ENCODE data around the gene HNRNPU.
A peak's percentile ranks its signal among the peaks of the same experiment; 100 is the strongest.

The HNRNPU gene

DNA sequence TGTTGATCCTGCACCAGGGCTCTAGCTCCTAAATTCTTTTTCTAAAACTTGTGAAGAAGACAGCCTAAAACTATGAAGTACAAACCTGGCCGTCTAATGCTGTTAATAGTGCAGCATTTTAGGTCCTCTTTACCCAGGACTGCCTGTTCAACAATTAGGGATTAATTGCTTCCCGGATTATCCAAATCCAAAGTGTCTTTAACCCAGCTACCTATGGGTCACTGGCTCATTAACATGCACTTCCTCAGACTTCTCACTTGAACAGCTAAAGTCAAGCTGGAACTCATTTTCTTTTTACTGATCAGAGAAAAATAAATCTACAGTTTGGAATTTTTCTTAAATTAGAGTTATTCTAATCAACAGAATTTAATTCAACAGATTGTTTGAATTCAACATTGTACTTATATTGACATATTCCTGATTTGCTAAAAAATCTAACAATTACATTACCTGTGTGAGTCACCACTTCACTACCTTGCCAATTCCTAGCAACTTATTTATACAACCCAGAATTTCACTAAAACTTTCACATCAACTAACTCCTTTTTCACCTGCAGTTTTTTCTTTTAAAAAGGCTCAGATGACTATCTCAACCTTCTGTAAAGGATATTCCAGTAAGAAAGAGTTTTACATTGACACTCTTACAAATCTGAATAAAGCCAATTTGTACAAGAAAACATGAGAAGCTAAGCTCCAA is 3.3 kb downstream of the HNRNPU start:
- Mint-ChIP-seq H3K36me3 (ENCODE audit: insufficient read depth) (peaks cover 81% of the 10 kb centered on the region), H3K4me1 (peaks cover 64% of the 10 kb centered on the region), H3K27ac (ENCODE audit: low read depth) (peak overlapping the region; percentile 97), H3K27me3 (no peaks in the 10 kb centered on the region), H3K4me3 (peak overlapping the region; percentile 92), H3K9me3 (no peaks in the 10 kb centered on the region)
- DNase-seq (ENCODE audit: low spot score in 2 of 2) (no peak), ATAC-seq (replicated peaks; ENCODE audit: extremely low read depth, poor library complexity, severe bottlenecking) (no peak)

DNA sequence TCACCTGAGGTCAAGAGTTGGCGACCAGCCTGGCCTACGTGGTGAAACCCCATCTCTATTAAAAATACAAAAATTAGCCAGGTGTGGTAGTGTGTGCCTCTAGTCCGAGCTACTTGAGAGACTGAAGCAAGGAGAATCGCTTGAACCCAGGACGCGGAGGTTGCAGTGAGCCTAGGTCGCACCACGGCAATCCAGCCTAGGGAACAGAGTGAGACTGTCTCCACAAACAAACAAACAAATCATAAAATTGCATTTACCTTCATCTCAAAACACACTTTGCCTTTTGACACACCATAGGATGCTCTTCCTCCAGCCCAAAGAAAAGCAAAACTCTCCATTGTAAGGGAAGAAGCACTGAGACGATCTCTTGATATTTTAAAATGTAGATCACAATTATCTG is 4.3 kb downstream of the HNRNPU start:
- no peaks in the 10 kb centered on the region for H3K27me3 Mint-ChIP-seq

DNA sequence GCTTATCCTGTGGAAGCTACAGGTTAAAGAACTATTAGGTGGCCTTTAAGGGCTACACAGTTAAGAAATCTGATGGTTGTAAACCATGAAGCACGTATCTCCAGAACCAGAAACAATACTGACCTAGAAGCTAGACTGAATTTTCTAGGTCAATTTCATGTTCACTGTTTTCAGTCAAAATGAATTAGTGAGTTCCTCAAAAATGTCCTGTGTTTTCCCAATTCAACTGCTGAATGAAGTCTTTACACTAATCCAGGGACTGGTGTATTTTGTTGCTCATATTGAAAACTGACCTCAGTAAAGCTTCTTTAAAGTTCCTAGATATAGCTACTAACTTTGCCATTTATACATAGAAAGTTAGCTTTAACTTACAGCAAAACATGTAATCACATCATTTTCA is 6.0 kb downstream of the HNRNPU start:
- ATAC-seq (replicated peaks; ENCODE audit: extremely low read depth, poor library complexity, severe bottlenecking) = no peak
- Mint-ChIP-seq H3K27me3 (no peaks in the 10 kb centered on the region), H3K36me3 (ENCODE audit: insufficient read depth) (peaks cover 89% of the 10 kb centered on the region), H3K4me3 (no peak overlapping the region), H3K27ac (ENCODE audit: low read depth) (no peak overlapping the region), H3K9me3 (no peaks in the 10 kb centered on the region), H3K4me1 (peaks cover 79% of the 10 kb centered on the region)
- no peak for DNase-seq (ENCODE audit: low spot score in 2 of 2)

More for the DNA sequence above, 4.3 kb downstream of the HNRNPU start:
- H3K4me3 Mint-ChIP-seq = peak overlapping the region; percentile 92
- H3K27ac Mint-ChIP-seq (ENCODE audit: low read depth) = peak overlapping the region; percentile 97
- H3K9me3 Mint-ChIP-seq = no peaks in the 10 kb centered on the region
- peaks cover 72% of the 10 kb centered on the region for H3K4me1 Mint-ChIP-seq
- H3K36me3 Mint-ChIP-seq (ENCODE audit: insufficient read depth) = peaks cover 88% of the 10 kb centered on the region
- ATAC-seq (replicated peaks; ENCODE audit: extremely low read depth, poor library complexity, severe bottlenecking) (no peak), DNase-seq (ENCODE audit: low spot score in 2 of 2) (no peak)

DNA sequence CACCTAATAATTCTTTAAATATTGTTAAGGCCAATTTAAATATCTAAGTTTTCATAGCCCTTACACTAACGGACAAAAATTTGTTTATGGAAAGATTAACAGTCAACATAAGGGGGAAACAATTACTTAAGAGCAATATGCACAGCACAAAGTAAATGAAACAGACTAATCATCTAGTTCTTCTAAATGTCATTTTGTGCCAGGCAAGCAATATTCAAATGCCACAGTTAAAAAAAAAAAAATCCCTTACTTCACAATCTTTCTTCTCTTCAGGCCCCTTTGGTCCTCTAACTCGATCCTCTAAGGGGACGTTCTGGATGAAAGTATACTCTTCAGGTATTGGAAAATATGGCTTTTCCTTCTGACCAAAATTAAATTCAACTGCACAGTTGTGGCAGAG is 6.6 kb downstream of the HNRNPU start:
- no peaks in the 10 kb centered on the region for H3K9me3 Mint-ChIP-seq
- H3K27ac Mint-ChIP-seq (ENCODE audit: low read depth) = no peak overlapping the region
- DNase-seq (ENCODE audit: low spot score in 2 of 2) (no peak), ATAC-seq (replicated peaks; ENCODE audit: extremely low read depth, poor library complexity, severe bottlenecking) (no peak)
- no peaks in the 10 kb centered on the region for H3K27me3 Mint-ChIP-seq
- peaks cover 85% of the 10 kb centered on the region for H3K36me3 Mint-ChIP-seq (ENCODE audit: insufficient read depth)
- no peak overlapping the region for H3K4me3 Mint-ChIP-seq
- peaks cover 78% of the 10 kb centered on the region for H3K4me1 Mint-ChIP-seq

DNA sequence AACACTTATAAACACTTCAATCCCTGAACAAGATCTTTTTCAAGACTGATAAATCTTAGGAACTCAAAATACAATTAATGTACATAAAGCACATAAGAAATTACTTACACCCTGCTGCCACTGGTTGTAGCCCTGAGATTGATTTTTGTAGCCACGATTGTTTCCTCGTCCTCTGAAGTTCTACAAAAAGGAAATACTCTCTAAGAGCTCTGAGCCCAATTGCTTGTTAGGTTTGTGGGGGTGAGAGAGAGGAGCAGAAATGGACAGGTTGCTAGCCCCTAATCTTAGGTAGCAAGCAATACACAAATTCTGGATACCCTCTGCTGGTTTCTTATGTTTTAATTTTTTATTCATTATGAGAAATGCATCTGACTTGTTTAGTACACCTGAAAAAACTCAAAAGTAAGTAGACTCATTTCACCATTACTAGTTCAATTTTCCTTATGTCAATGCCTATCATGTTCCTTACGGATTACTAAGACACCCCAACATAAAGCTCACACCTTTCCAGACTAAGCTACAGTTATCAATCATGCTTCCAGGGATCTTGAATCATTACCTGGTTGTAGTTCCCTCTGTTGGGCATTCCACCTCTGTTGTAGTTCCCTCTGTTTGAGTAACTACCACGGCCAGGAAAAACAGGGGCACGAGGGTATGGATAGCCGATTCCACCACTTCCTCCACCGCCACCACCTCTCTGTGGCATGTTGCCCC is 9.3 kb downstream of the HNRNPU start:
- no peak for ATAC-seq (replicated peaks; ENCODE audit: extremely low read depth, poor library complexity, severe bottlenecking)
- H3K4me1 Mint-ChIP-seq = peaks cover 63% of the 10 kb centered on the region
- H3K9me3 Mint-ChIP-seq = no peaks in the 10 kb centered on the region
- no peaks in the 10 kb centered on the region for H3K27me3 Mint-ChIP-seq
- H3K36me3 Mint-ChIP-seq (ENCODE audit: insufficient read depth) = peaks cover 78% of the 10 kb centered on the region
- H3K27ac Mint-ChIP-seq (ENCODE audit: low read depth) = peak overlapping the region; percentile 52
- H3K4me3 Mint-ChIP-seq = peak overlapping the region; percentile 14
- DNase-seq (ENCODE audit: low spot score in 2 of 2) = no peak

DNA sequence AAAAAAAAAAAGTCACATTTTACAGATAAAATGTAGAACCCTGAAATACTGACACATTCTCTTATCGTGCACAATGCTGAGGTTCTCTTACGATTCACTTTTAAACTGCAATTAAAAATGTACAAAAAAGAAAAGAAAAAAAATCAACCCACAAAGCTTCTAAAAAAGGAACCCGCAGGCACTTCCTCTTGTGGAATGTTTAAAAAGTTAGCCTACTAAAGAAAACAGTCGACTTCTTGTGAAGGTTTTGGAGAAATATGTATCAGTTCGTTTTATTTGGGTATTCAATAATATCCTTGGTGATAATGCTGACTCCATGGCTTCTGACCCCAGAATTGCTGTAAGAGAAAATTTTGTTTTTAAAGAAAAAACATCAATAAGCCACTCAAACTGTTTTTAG is 10.2 kb downstream of the HNRNPU start:
- Mint-ChIP-seq H3K4me3 (peak overlapping the region; percentile 14), H3K36me3 (ENCODE audit: insufficient read depth) (peaks cover 77% of the 10 kb centered on the region), H3K4me1 (peaks cover 61% of the 10 kb centered on the region), H3K27ac (ENCODE audit: low read depth) (peak overlapping the region; percentile 61), H3K9me3 (no peaks in the 10 kb centered on the region), H3K27me3 (no peaks in the 10 kb centered on the region)
- ATAC-seq (replicated peaks; ENCODE audit: extremely low read depth, poor library complexity, severe bottlenecking) (no peak), DNase-seq (ENCODE audit: low spot score in 2 of 2) (no peak)

DNA sequence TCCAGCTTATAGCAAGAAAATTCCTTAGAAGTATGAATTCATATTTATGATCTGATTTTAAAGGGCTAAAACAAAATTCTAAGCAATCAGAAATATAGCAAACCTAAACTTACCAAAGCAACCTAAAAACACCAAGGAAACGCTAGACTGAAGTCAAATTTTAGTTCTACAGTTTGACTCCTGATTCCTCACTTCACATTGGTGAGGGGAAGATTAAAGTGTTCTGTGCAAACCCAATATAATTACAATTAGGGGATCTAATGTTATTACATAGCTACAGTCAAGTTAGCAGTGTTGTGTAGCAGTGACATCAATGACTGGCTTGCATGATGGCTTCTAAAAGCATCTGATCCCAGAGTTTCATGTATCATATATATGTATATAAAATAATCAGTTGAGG is 11.6 kb downstream of the HNRNPU start:
- no peak for ATAC-seq (replicated peaks; ENCODE audit: extremely low read depth, poor library complexity, severe bottlenecking)
- H3K9me3 Mint-ChIP-seq = no peaks in the 10 kb centered on the region
- H3K4me3 Mint-ChIP-seq = no peak overlapping the region
- peaks cover 63% of the 10 kb centered on the region for H3K4me1 Mint-ChIP-seq
- DNase-seq (ENCODE audit: low spot score in 2 of 2) = no peak
- H3K27ac Mint-ChIP-seq (ENCODE audit: low read depth) = peak overlapping the region; percentile 87
- H3K36me3 Mint-ChIP-seq (ENCODE audit: insufficient read depth) = peaks cover 74% of the 10 kb centered on the region
- no peaks in the 10 kb centered on the region for H3K27me3 Mint-ChIP-seq

DNA sequence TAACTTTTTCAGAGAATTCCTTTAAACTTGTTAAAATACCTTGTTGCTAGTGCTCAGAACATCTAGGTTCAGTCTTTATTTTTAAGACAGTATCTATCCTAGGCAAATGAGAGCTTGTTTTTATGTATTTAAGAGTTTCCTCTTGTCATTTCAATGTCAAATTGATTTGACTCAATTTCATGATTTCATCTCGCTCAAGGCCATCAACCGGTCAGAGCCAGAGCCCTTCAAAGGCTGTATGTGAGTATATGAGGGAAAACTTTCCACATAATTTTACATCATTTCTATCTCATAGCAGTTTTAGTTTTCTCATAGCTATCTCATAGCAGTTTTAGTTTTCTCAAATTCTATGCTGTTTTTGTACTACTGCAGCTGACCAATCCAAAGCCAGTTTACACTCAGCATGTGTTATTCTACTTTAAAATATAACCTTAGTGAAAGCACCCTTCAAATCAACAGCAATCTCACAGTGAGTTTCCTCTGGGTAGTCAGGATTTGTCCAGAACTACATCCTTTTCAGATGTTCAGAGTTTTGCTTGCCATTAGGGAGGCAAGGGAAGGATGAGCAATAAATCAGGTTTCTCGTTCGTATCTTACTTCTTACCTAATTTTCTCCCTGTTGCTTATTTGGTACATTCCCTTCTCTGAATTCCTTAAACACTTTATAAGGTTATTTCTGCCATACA is 12.7 kb downstream of the HNRNPU start:
- H3K36me3 Mint-ChIP-seq (ENCODE audit: insufficient read depth) = peaks cover 71% of the 10 kb centered on the region
- H3K4me1 Mint-ChIP-seq = peaks cover 61% of the 10 kb centered on the region
- DNase-seq (ENCODE audit: low spot score in 2 of 2) = no peak

DNA sequence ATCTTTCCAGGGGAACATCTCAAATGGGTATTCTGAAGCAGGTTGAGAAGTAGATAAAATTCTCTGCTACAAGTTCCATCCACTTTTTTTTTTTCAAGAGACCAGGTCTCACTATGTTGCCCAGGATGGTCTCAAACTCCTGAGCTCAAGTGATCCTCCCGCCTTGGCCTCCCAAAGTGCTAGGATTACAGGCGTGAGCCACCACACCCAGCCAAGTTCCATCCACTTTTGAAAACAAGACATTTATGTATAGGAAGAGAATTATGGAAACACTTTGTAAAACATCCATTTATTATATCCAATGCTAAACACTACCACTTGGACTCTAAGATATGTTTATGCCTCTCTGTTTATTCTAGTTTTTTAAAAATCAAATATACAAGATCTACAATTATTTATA is 13.4 kb downstream of the HNRNPU start:
- Mint-ChIP-seq H3K9me3 (no peaks in the 10 kb centered on the region), H3K4me3 (no peak overlapping the region), H3K27me3 (no peaks in the 10 kb centered on the region), H3K36me3 (ENCODE audit: insufficient read depth) (peaks cover 71% of the 10 kb centered on the region), H3K27ac (ENCODE audit: low read depth) (peak overlapping the region; percentile 87), H3K4me1 (peaks cover 61% of the 10 kb centered on the region)
- DNase-seq (ENCODE audit: low spot score in 2 of 2) (no peak), ATAC-seq (replicated peaks; ENCODE audit: extremely low read depth, poor library complexity, severe bottlenecking) (no peak)

More for the DNA sequence above, 12.7 kb downstream of the HNRNPU start:
- Mint-ChIP-seq H3K9me3 (no peaks in the 10 kb centered on the region), H3K27ac (ENCODE audit: low read depth) (peak overlapping the region; percentile 87), H3K27me3 (no peaks in the 10 kb centered on the region), H3K4me3 (no peak overlapping the region)
- ATAC-seq (replicated peaks; ENCODE audit: extremely low read depth, poor library complexity, severe bottlenecking) = no peak

DNA sequence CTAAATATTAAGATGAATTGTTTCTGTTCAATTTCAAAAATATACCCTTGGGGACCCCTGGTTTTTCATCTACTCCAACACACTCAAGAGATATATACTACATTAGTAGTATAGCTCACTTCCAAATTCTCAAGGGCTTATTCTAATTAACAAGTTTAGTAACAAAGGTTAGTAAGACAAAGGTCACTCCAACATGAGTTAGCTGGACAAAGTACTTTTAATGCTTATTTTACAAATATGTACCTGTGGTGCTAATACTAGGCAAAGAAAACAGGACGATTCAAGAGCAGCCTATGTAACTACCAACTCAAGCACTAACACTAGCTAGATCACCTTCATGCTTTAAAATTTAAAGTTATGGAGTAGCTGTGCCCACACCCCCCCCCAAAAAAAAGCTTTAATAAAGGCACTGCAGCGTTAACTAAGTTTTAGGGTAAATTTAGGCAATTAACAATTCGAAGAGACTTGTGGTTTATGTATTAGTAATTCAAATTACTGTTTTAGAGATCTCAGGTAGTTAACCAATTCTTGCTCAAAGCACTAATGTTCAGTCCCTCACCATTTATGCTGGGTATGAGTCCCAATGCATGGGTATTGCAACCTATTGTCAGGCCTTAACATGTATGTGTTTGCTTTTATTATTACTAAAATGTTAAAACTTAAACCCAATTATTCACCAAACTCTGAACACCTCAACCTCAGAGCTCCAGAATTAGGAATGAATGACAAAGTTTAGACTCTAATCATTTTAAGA is 14.1 kb downstream of the HNRNPU start:
- Mint-ChIP-seq H3K36me3 (ENCODE audit: insufficient read depth) (peaks cover 71% of the 10 kb centered on the region), H3K4me1 (peaks cover 57% of the 10 kb centered on the region), H3K9me3 (no peaks in the 10 kb centered on the region), H3K4me3 (no peak overlapping the region), H3K27ac (ENCODE audit: low read depth) (peak overlapping the region; percentile 73), H3K27me3 (no peaks in the 10 kb centered on the region)
- no peak for DNase-seq (ENCODE audit: low spot score in 2 of 2)
- no peak for ATAC-seq (replicated peaks; ENCODE audit: extremely low read depth, poor library complexity, severe bottlenecking)

DNA sequence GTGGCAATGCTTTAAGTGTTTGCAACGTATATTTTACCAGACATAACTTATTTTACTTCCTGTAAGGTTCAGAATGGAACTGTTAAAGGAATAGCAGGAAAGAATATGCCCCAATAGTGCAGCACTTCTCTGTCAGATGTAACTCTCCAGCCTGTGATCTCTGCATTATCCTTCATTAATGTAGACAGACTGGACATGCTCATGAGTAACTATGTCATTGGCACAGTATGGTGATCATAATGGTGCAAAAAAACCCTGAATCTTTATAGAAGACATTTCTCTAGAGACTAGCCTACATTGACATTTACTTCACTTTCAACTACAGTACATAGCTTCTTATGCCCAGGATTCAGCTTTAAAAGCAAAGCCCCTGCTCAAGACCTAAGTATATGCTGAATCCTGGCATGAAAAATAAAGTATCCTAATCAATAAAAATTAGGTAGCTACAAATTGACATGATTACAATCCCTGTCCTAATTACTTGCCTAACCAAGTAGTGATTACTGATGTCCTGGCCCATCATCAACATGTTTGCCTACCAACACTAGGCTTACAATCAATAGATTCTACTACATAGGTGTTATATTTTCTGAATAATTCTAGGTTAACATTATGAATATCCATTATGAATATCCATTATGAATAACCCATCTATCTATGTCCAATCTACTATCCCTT is 15.0 kb downstream of the HNRNPU start:
- Mint-ChIP-seq H3K27ac (ENCODE audit: low read depth) (peak overlapping the region; percentile 73), H3K36me3 (ENCODE audit: insufficient read depth) (peaks cover 70% of the 10 kb centered on the region), H3K4me1 (peaks cover 53% of the 10 kb centered on the region), H3K9me3 (no peaks in the 10 kb centered on the region), H3K4me3 (no peak overlapping the region), H3K27me3 (no peaks in the 10 kb centered on the region)
- ATAC-seq (replicated peaks; ENCODE audit: extremely low read depth, poor library complexity, severe bottlenecking) (no peak), DNase-seq (ENCODE audit: low spot score in 2 of 2) (no peak)

DNA sequence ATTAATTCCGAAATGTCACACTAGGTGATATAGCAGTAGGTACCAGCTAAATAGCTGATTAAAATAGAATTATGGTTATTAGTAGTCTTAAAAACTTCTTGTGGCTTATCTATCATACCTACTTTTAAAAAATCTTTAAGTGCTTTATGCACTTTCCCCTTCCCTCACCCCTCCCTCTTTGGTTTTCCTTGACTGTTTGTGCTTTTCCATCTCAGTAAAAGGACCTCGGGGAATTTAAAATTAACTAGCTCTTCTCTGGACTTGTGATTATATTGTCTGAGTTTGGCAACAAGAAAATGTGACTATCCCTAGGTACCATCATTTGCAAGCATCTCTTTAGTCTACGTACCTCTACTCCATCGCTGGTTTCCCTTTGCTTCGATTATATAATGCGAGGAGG is 17.7 kb downstream of the HNRNPU start:
- peaks cover 70% of the 10 kb centered on the region for H3K36me3 Mint-ChIP-seq (ENCODE audit: insufficient read depth)
- ATAC-seq (replicated peaks; ENCODE audit: extremely low read depth, poor library complexity, severe bottlenecking) (no peak), DNase-seq (ENCODE audit: low spot score in 2 of 2) (no peak)
- no peak overlapping the region for H3K4me3 Mint-ChIP-seq
- H3K27ac Mint-ChIP-seq (ENCODE audit: low read depth) = no peak overlapping the region
- H3K4me1 Mint-ChIP-seq = peaks cover 38% of the 10 kb centered on the region
- H3K9me3 Mint-ChIP-seq = no peaks in the 10 kb centered on the region
- no peaks in the 10 kb centered on the region for H3K27me3 Mint-ChIP-seq

Data from central memory CD8-positive, alpha-beta T cell (primary cell).